Erythroblast (primary cell): ENCODE data around the gene STK39.
A peak's percentile ranks its signal among the peaks of the same experiment; 100 is the strongest.

ENCODE experiments used
- DNase-seq, 2 experiments: peaks; one replicate each; lab custom pipeline; 2025; lab: John Stamatoyannopoulos, UW
- GATA1 ChIP-seq: IDR thresholded peaks from 2 replicates; pipeline ENCODE4 v1.6.1; 2011; ENCODE audit warnings: low read depth, mild to moderate bottlenecking, control low read depth, low read length, moderate library complexity
- POLR2A ChIP-seq: IDR thresholded peaks from 2 replicates; pipeline ENCODE4 v1.6.1; 2011; ENCODE audit warnings: mild to moderate bottlenecking, low read length

The STK39 gene

DNA sequence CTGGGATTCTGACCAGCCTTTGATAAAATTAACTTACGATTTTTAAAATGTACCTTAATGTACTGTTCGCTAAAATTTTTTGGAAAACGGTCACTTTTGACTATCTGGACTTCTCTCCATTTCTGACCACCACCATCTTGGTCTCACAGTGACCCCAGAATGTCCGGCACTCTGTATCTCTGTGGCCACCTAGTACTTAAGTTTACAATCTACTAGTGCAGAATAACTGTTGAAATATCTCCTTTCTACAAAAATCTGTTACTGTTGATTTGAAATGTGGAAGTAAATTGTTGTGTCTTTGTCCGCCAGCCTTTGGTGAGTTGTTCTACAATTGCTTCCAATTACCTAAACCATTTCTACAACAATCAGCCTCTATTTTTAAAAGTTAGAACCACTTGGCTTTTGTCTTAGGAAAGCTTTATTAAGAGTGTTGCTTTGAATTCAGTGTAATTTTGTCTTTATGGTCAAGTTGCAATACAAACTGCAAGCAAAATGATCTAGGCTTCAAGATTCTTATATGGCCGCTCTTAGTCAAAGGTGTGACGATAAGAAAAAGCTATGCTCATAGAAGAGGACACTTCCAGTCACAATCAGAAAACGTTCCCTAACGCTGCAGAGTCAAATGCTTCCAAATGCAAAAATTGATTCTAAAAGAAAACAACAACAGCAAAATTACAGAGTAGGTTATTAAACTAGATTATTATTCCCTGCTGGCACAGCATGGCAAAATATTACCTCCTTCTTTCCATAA is 283.3 kb downstream of the STK39 start:
- no peak for TF ChIP-seq GATA1
- TF ChIP-seq POLR2A = no peak
- no peak for DNase-seq

DNA sequence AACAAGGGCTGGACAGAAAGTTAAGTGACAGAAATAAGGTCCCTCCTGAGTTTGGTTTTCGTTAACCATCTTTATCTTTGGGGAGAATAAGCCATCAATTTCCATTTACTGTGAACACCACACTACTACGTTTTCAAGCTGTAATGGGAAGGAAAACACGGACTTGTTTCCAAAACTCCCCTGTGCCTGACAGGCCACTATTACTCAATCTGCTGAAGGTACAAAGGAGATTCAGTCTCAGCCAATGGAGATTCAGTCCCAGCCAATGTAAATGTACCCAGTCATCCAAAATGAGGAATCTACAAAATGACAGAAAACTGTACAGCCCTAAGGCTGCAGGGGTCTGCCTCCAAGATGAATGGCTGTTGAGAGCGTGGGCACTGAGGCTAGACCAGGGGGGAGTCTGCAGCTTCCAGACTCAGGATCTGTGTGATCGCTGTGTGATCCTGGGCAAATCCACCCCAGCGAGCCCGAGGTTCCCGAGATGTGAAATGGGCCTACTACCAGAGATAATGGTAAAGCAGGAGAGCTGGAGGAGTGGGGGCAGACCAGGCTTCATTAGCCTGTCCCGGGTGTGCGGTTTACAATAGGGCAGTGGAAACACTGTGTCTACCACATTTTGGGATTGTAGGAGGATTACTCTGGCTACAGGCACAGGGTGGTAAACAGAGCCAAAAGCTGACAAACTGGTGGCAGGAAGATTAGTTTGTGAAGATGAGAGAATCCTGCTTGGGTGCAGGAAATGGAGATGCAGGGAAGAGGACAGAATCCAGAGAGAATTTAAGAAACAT is 284.8 kb downstream of the STK39 start:
- no peak for DNase-seq
- TF ChIP-seq GATA1 = no peak
- TF ChIP-seq POLR2A = no peak

DNA sequence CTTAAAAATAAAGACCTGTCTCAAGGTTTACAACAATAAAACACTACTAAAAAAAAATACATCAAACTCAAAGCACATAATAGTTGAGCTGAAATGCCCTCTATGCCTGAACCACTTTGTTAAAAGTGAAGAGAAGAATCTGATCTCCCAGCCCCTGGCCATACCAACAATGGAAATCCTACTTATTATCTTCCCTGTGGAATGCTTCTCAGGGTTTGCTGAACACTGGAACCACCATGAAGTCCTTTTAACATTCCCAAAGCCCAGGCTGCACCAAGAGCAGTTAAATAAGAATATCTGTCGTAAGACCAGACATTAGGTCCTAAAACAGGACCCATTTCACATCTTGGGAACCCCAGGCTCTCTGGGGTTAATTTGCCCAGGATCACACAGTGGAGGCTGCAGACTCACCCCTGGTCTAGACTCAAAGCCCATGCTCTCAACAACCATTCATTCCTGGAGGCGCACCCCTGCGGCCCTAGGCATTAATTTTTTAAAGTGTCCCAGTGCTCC is 285.8 kb downstream of the STK39 start:
- DNase-seq = no peak
- no peak for TF ChIP-seq POLR2A
- no peak for TF ChIP-seq GATA1

DNA sequence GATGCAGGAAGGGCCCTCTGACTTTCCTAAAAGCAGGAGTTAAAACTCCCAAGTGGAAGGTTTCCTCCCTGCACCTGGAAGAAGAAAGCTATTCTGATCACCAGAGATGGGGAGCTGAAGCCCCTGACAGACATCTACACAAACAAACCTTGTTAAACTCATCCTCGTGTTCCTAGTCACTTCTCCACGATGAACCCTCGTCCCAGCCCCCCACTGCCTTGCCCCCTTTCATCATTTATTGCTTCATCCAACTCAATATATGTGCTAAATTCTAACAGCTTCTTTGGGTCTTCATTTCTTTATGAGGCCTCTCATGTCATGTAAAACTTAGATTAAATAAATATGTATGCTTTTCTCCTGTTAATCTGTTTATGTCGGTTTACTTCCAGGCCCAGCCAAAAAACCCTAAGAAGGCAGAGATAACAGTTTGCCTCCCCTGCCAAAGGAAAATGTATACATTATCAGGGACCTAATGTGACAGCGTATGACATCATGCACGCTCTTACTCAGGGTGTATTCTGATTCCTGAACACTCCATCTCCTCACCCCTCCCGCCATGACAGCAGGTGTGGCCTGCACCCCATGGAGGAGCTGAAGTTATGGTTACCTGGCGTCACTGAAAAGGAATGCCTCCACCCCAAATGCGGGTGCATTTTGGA is 287.2 kb downstream of the STK39 start:
- DNase-seq = peak in 1 of 2 experiments; percentile 32
- TF ChIP-seq POLR2A (no peak), GATA1 (no peak)

DNA sequence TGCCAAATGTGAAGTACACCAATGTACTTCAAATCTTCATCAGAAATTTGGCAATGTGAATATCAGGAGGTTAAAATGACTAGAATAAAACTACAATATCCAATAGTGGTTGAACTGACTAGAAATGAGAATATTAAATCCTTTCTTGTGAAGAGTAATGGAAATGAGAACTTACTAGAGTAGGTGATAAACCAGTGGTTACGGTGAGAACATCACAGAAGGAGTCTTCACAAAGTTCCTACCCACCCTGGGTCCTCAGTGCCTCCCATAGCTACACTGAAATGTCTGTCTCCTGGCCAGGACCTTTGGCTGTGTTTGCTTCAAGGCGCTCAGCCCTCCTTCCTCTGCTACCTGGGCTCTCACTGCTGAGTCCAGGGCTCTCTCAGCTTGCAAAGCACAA is 289.7 kb downstream of the STK39 start:
- no peak for DNase-seq
- TF ChIP-seq POLR2A = no peak
- TF ChIP-seq GATA1 = no peak

- no peak for TF ChIP-seq POLR2A
- TF ChIP-seq GATA1 = no peak
- no peak for DNase-seq
These were observed 292.0 kb downstream of the STK39 start for GRCh38 chr2:167955264-167955906.

DNA sequence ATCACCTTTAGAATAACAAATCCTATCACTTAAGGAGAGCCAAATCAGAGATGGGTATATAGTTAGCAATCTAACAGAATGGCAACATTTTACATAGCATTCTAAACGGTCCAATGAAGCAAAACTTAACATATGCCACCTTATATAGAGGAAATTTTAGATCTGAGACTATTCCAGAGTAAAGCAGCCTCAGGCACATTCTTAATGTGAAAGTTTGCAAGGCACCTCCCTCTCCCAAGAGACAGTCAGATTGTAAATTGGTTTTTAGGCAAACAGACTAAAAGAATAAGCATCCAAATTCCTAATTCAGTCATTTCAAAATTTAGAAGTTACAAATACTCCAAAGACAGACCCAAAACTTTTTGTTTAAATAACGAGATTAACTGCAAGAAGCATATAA is 292.9 kb downstream of the STK39 start:
- no peak for DNase-seq
- TF ChIP-seq GATA1 (no peak), POLR2A (no peak)

GRCh38 chr2:167953776-167954175 is 293.6 kb downstream of the STK39 start:
- DNase-seq = no peak
- TF ChIP-seq POLR2A = no peak
- no peak for TF ChIP-seq GATA1

DNA sequence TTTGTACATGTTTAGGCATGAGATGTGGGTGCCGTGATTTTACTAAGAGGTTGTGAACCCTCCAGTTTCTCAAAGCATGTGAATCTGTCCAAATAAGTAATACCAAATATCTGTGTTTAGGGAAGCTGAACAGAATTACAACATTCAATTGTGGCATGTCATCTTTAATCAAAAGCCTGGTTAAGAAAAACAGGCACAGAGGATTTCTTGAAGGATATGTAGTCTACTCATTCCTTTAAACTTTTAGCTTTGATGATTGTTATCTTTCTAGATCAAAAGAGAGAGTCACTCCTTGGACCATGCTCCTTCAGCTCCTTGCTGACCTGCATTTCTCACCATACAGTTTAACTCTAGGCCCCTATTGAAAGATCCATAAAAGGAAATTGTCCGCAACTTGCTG is 296.8 kb downstream of the STK39 start:
- no peak for DNase-seq
- TF ChIP-seq POLR2A (no peak), GATA1 (no peak)

- no peak for DNase-seq
These were observed 301.0 kb downstream of the STK39 start for GRCh38 chr2:167946441-167946841.

GRCh38 chr2:167945660-167946368 is 301.6 kb downstream of the STK39 start:
- DNase-seq = no peak
- no peak for TF ChIP-seq POLR2A
- no peak for TF ChIP-seq GATA1

More at GRCh38 chr2:167946441-167946841, 301.0 kb downstream of the STK39 start:
- TF ChIP-seq GATA1 = no peak
- TF ChIP-seq POLR2A = no peak

DNA sequence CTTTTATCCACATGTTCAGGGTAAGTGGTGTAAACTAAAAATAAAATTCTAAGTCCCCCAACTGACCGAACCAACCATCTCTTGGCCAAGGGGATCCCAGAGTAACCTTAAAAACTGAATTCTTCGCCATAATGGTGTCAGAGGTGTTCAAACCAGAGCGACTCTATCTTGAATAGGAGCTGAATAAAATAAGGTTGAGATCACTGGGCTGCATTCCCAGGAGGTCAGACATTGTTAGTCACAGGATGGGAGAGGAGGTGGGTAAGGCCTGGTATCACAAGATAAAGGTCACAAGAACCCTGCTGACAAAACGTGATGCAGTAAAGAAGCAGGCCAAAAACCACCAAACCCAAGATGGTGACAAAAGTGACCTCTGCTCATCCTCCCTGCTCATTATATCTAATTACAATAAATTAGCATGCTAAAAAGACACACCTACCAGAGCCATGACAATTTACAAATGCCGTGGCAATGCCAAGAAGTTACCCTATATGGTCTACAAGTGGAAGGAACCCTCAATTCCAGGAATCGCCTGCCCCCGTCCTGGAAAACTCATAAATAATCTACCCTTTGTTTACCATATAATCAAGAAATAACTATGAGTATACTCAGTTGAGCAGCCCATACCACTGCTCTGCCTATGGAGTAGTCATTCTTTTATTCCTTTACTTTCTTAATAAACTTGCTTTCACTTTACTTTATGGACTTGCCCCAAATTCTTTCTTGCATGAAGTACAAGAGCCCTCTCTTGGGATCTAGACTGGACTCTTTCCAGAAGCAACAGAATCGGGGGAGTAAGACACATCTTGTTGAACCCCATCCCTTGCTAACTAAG is 302.4 kb downstream of the STK39 start:
- no peak for TF ChIP-seq GATA1
- no peak for TF ChIP-seq POLR2A
- no peak for DNase-seq
